HG02678 (cell line): ENCODE measurements around the gene CYP3A4.
"Not testable (repeated sequence)": the region's sequence is repeated elsewhere in the genome, so short reads cannot be mapped to it uniquely, and the experiment has no call there.

Experiments used
- ATAC-seq: cut with Tn5 transposase; IDR thresholded peaks from one replicate; pipeline ENCODE4 v1.9.1; 2021; ENCODE audit warnings: mild to moderate bottlenecking, moderate library complexity; ENCODE audit not compliant: unreplicated experiment

Gene CYP3A4

GRCh38 chr7:99793443-99793842 lies 9.5 kb upstream of the CYP3A4 start:
- no peak for ATAC-seq

- no peak for ATAC-seq
These were observed 9.0 kb upstream of the CYP3A4 start for GRCh38 chr7:99792967-99793366.

DNA sequence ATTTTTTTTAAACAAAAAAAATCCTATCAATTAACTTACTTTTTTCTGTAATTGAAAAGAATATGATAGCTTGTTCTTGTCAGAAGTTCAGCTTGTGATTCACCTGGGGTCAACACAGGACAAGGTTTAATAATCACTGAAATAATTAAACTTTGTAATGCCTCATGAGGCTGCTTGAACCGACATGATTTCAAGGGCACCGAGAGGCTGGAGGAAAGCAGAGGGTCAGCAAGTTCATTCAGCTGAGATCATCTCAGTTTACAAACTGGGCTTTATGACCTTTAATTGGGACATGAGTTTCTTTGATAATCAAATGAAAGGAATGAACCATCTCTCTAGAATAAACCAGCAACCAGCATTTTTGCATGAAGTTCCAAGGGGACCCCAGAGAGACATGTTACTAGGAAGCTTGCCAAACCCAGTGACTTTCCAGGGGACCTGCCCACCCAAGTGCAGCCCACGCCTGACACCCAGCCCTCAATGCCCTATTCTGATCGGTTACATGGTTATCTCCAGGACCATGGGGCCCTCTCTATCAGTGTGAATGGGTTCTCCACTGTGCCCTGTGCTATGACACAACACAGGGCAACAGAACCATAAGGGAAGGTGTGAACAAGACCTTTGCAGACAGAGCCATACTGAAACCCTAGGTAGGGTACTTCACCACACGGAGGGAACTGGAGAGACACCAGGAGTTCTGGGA lies 7.8 kb upstream of the CYP3A4 start:
- ATAC-seq: no peak

GRCh38 chr7:99791021-99791420 lies 7.0 kb upstream of the CYP3A4 start:
- ATAC-seq: no peak

DNA sequence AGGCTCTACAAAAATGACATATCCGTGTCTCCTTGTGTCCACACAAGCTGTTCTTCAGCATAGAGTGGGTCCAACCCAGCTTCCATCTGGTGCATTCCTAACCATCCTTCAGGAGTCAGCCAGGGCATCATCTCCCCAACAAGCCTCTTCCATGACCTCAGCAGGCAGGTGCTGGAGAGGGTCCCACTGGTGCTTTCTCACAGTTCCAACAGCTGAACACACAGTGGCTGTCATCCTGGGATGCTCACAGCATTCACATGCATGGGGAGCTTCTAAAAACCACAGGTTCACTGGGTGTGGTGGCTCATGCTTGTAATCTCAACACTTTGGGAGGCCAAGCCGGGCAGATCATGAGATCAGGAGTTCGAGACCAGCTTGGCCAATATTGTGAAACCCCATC lies 6.4 kb upstream of the CYP3A4 start:
- ATAC-seq: no peak

GRCh38 chr7:99789441-99790070 lies 5.6 kb upstream of the CYP3A4 start:
- no peak for ATAC-seq

- no peak for ATAC-seq
These were observed 4.6 kb upstream of the CYP3A4 start for GRCh38 chr7:99788554-99788953.

- ATAC-seq: no peak
These were observed 2.8 kb upstream of the CYP3A4 start for GRCh38 chr7:99786726-99787335.

GRCh38 chr7:99785654-99786053 lies 1.7 kb upstream of the CYP3A4 start:
- ATAC-seq: not testable (repeated sequence)

DNA sequence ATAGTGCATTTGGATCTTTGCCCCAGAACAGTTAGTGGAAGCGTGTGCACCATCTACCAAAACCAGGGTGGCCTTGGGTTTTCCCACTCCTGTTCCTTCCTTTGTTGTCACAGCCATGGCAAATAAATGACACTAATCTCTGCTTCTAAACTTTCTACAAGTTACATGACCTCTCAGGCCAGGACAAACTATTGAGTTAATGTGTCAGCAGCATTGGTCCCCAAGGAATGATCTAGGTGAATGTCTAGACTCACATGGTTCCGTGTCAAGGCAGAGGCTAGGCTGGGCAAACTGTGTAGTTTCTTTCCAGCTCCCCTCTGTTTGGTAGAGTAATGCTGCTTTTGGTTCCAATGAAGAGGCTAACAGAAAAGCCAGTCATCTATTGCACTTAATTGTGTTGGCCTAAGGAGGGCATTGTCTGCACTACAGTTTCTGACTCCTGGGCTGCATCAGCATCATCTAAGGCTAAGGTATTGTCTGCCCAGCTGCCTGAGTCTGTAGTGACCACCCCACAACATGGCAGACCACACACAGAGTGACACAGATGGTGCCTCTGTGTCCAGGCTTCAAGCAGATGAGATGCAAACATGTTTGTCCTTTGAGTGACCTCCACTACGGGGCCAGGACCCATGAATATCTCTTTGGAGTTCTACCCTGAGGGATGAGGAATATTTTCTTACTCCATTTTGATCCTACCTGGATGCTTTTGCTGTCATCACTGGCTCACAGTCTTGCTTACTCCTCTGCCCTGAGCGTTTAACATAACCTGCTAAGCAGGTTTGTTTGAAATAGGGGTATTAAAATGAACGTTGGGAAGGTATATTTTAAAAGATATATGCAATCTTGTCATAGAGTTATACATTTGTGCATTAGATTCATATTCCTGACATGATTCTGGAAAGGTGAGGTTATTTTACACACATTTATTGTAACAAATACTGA lies 1.7 kb downstream of the CYP3A4 start:
- no peak for ATAC-seq

GRCh38 chr7:99780588-99780987 lies 3.4 kb downstream of the CYP3A4 start:
- no peak for ATAC-seq

DNA sequence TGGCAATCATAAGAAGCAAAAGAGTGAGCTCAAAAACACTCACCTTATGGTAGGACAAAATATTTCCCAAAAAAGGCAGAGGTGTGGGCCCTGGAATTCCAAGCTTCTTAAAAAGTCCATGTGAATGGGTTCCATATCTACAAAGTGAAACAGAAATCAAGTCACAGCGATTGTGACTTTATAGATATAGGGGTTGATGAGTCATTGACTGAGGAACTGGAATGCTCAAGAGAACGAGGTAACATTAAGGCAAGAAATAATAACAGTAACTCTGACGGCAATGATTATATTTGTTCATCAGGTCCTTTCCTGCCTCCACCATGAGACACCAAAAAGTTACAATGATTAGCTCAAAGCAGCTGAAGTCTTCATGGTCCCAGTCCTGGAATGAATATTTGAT lies 4.0 kb downstream of the CYP3A4 start:
- no peak for ATAC-seq

- no peak for ATAC-seq
These were observed 5.1 kb downstream of the CYP3A4 start for GRCh38 chr7:99778880-99779279.

GRCh38 chr7:99773395-99773794 lies 10.6 kb downstream of the CYP3A4 start:
- ATAC-seq: not testable (repeated sequence)

DNA sequence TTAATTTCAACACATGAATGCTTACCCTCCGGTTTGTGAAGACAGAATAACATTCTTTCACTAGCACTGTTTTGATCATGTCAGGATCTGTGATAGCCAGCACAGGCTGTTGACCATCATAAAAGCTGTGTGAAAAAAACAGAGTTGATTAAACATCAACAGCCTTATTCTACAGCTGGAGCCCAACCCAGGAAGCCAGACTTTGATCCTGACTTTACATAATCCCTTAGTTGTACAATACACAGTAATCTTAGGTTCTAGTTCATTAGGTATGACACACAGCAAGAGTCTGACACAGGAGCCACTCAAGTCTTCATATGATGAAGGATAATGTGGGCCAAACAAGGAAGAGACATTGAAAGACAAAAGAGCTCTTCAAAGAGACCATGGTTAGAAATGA lies 11.4 kb downstream of the CYP3A4 start:
- no peak for ATAC-seq

GRCh38 chr7:99769494-99769893 lies 14.5 kb downstream of the CYP3A4 start:
- not testable (repeated sequence) for ATAC-seq

DNA sequence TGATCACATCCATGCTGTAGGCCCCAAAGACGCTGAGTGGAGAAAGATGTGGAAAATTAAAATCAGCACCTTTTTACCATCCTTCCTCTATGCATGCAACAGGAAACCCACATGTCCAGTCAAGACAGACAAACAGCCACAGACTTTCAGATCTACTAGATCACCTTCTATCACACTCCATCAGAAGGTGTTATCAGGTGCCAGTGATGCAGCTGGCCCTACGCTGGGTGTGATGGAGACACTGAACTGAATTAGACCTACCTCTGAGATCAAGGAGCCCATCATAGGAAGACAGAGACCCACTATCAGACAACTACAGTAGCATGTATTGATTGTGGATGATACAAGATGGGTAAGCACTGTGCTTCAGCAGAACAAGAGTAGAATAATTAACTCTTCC lies 15.5 kb downstream of the CYP3A4 start:
- no peak for ATAC-seq

- peak; percentile 83 for ATAC-seq
These were observed 16.3 kb downstream of the CYP3A4 start for GRCh38 chr7:99767662-99768061.

DNA sequence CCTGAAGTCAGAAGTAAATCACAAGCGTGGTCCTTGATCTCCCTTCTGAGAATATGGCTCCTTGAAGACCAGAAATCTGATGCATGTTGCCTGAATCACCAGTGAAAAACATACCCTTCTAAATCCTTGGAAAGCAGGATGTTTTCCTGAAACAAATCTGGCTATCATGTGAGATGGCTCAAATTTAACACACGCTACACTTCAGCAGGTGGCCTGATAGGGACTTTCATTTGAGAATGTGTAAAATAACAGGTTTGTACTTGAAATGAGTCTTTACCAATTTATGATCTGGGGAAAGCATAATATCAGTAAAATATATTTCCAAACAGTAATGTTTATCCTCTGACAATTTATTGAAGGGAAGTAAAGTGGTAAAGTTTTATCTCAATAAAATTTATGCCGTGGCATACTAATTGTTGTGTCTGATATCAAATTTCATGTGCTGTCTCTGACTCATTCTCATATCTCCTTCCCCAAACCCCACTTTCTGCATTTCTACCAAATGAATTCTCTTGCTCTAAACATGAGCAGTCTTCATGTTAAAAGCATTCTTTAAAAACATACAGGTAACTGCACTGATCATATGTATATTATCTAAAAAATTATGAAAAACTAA lies 17.4 kb downstream of the CYP3A4 start:
- ATAC-seq: no peak

- ATAC-seq: no peak
These were observed 19.5 kb downstream of the CYP3A4 start for GRCh38 chr7:99764478-99764877.
